HCT116 (cell line): ENCODE results near the gene GMPPB. TPM values are rescaled to one million over a fixed set of nuclear protein-coding genes. Genes with fewer than 3 reads are reported as not detected.

ENCODE experiments used
- ATAC-seq: fragments of 200-7000 bp; cut with Tn5 transposase; 2 replicates; pipeline ENCODE4 v1.9.1; 2020; ENCODE audit warnings: mild to moderate bottlenecking, moderate library complexity
- BruUV-seq: library from RNA; stranded (reverse); fragments of 400-500 nt; replicated peaks from 2 replicates; lab custom pipeline; 2021; lab: Mats Ljungman, UMichigan
- CTCF ChIA-PET: fragments of 300-600 bp; sonication (Branson Sonifier 250); formaldehyde crosslinking; loops from one replicate; lab custom pipeline; 2021; ENCODE audit warnings: antibody characterized with exemption; lab: Charles Lee
- POLR2A ChIA-PET: fragments of 300-600, 350-600 bp; sonication (Branson Sonifier 250); formaldehyde crosslinking; loops from one replicate; lab custom pipeline; 2021; ENCODE audit warnings: antibody characterized with exemption; lab: Charles Lee
- RAD21 ChIA-PET, 2 experiments: fragments of 300-600 bp; sonication (Branson Sonifier 250); formaldehyde crosslinking; loops; one replicate each; lab custom pipeline; 2023; ENCODE audit warnings: low total read pairs in 2 of 2; ENCODE audit not compliant: uncharacterized antibody in 2 of 2, unreplicated experiment in 2 of 2, low non-redundant PET in 1 of 2; lab: Charles Lee
- DNase-seq: peaks from one replicate; pipeline ENCODE4 v3.0.0-alpha.2; 2010; ENCODE audit warnings: low read depth, low spot score
- H2AFZ ChIP-seq: fragments of 200-600 bp; shearing (Covaris generic), sonication (generic); 2 replicates; pipeline ENCODE4 v1.6.1; 2017; ENCODE audit warnings: low read depth, mixed run types, mixed read lengths, antibody characterized with exemption, low read length; ENCODE audit not compliant: poor library complexity, severe bottlenecking
- H3K27ac ChIP-seq: 2 replicates; pipeline ENCODE4 v1.5.1; 2012; ENCODE audit warnings: low read depth, low read length
- H3K27me3 ChIP-seq: fragments of 200-600 bp; sonication (generic); 2 replicates; pipeline ENCODE4 v1.6.1; 2016; ENCODE audit warnings: mixed run types, low read length, mixed read lengths; ENCODE audit not compliant: insufficient read depth
- H3K36me3 ChIP-seq, 2 experiments: fragments of 200-500 bp in 1 of 2; fragments of 200-600 bp in 1 of 2; sonication (Bioruptor generic) in 1 of 2; sonication (generic) in 1 of 2; 2 replicates each; pipeline versions ENCODE4 v1.5.1 to v1.6.1; 2014 to 2016; ENCODE audit warnings: low read length in 2 of 2, inconsistent platforms in 1 of 2, mixed read lengths in 1 of 2, mixed run types in 1 of 2; ENCODE audit not compliant: insufficient read depth in 2 of 2, control insufficient read depth in 1 of 2
- H3K4me1 ChIP-seq, 2 experiments: fragments of 200-600 bp in 1 of 2; sonication (generic) in 1 of 2; 2 replicates each; pipeline versions ENCODE4 v1.5.1 to v1.6.1; 2012 to 2017; ENCODE audit warnings: low read length in 2 of 2, inconsistent platforms in 1 of 2, mild to moderate bottlenecking in 1 of 2, mixed read lengths in 1 of 2, mixed run types in 1 of 2, moderate library complexity in 1 of 2; ENCODE audit not compliant: insufficient read depth in 2 of 2, control insufficient read depth in 1 of 2
- H3K4me2 ChIP-seq: fragments of 200-600 bp; sonication (generic); 2 replicates; pipeline ENCODE4 v1.6.1; 2017; ENCODE audit warnings: mixed run types, low read length, mixed read lengths
- H3K4me3 ChIP-seq, 2 experiments: fragments of 200-600 bp in 1 of 2; sonication (generic) in 1 of 2; replicated peaks in 1 of 2; 2 replicates each; pipeline ENCODE4 v1.5.1; 2011 to 2016; ENCODE audit warnings: low read length in 2 of 2, control low read depth in 1 of 2, low read depth in 1 of 2, mild to moderate bottlenecking in 1 of 2, mixed read lengths in 1 of 2, mixed run types in 1 of 2
- H3K79me2 ChIP-seq: fragments of 200-600 bp; sonication (generic); 2 replicates; pipeline ENCODE4 v1.6.1; 2017; ENCODE audit warnings: mild to moderate bottlenecking, mixed run types, low read length, moderate library complexity, mixed read lengths; ENCODE audit not compliant: insufficient read depth
- H3K9ac ChIP-seq: fragments of 200-600 bp; sonication (generic); 2 replicates; pipeline ENCODE4 v1.6.1; 2016; ENCODE audit warnings: low read length, mixed read lengths
- H3K9me2 ChIP-seq: fragments of 200-600 bp; sonication (generic), shearing (Covaris generic); 2 replicates; pipeline ENCODE4 v1.6.1; 2017; ENCODE audit warnings: mixed run types, mild to moderate bottlenecking, moderate library complexity; ENCODE audit not compliant: insufficient read depth
- H3K9me3 ChIP-seq, 2 experiments: fragments of 200-500 bp in 1 of 2; fragments of 200-600 bp in 1 of 2; sonication (Bioruptor generic) in 1 of 2; sonication (generic) in 1 of 2; 2 replicates each; pipeline ENCODE4 v1.6.1; 2014 to 2017; ENCODE audit warnings: low read length in 2 of 2, mixed read lengths in 2 of 2, inconsistent platforms in 1 of 2, low read depth in 1 of 2, mild to moderate bottlenecking in 1 of 2, mixed run types in 1 of 2, moderate library complexity in 1 of 2; ENCODE audit not compliant: control insufficient read depth in 1 of 2, insufficient read depth in 1 of 2
- H4K20me1 ChIP-seq: fragments of 200-600 bp; sonication (generic), shearing (Covaris generic); 2 replicates; pipeline ENCODE4 v1.6.1; 2017; ENCODE audit warnings: mixed run types, mild to moderate bottlenecking, moderate library complexity; ENCODE audit not compliant: insufficient read depth
- CEBPB ChIP-seq: IDR thresholded peaks from 2 replicates; pipeline ENCODE4 v1.6.1; 2012; ENCODE audit warnings: low read depth
- CTCF ChIP-seq, 3 experiments: fragments of 200-600 bp in 1 of 3; sonication (generic) in 1 of 3; IDR thresholded peaks in 2 of 3; conservative IDR thresholded peaks in 1 of 3; 2 replicates each; pipeline ENCODE4 v1.5.1; 2012 to 2017; ENCODE audit warnings: low read depth in 2 of 3, low read length in 2 of 3, antibody characterized with exemption in 1 of 3, borderline replicate concordance in 1 of 3, control low read depth in 1 of 3, mild to moderate bottlenecking in 1 of 3, mixed read lengths in 1 of 3, mixed run types in 1 of 3, moderate library complexity in 1 of 3; ENCODE audit not compliant: insufficient read depth in 1 of 3
- EZH2phosphoT487 ChIP-seq: fragments of 200-600 bp; IDR thresholded peaks from 2 replicates; pipeline ENCODE4 v1.6.1; 2018; ENCODE audit warnings: antibody characterized with exemption, borderline replicate concordance
- MAX ChIP-seq: IDR thresholded peaks from 2 replicates; pipeline ENCODE4 v1.6.1; 2012
- POLR2A ChIP-seq: IDR thresholded peaks from 2 replicates; pipeline ENCODE4 v1.7.0; 2011; ENCODE audit warnings: borderline replicate concordance; ENCODE audit not compliant: insufficient read depth, insufficient read length; ENCODE audit errors: extremely low read depth
- SP1 ChIP-seq: IDR thresholded peaks from 2 replicates; pipeline ENCODE4 v1.6.1; 2012; ENCODE audit warnings: low read depth
- SRF ChIP-seq: IDR thresholded peaks from 2 replicates; pipeline ENCODE4 v1.6.1; 2012; ENCODE audit warnings: low read depth
- TCF7L2 ChIP-seq: IDR thresholded peaks from 2 replicates; pipeline ENCODE4 v1.7.0; 2011; ENCODE audit warnings: borderline replicate concordance, inconsistent platforms; ENCODE audit not compliant: insufficient read depth, insufficient read length; ENCODE audit errors: extremely low read depth
- YY1 ChIP-seq: IDR thresholded peaks from 2 replicates; pipeline ENCODE4 v1.6.1; 2011; ENCODE audit warnings: low read length, low read depth, moderate library complexity, mild to moderate bottlenecking; ENCODE audit not compliant: insufficient replicate concordance; ENCODE audit errors: extremely low read depth
- ZBTB33 ChIP-seq: IDR thresholded peaks from 2 replicates; pipeline ENCODE4 v1.6.1; 2011; ENCODE audit warnings: mild to moderate bottlenecking, low read length, moderate library complexity; ENCODE audit not compliant: insufficient replicate concordance; ENCODE audit errors: extremely low read depth
- ZFX ChIP-seq: fragments of 450-650 bp; IDR thresholded peaks from 2 replicates; pipeline ENCODE4 v1.6.1; 2017
- ZNF274 ChIP-seq: fragments of 200-500 bp; sonication (Bioruptor generic); IDR thresholded peaks from 2 replicates; pipeline ENCODE4 v1.6.1; 2014; ENCODE audit warnings: mild to moderate bottlenecking, low read depth, low read length, inconsistent platforms
- intact Hi-C: fragments of 100-400 bp; cut with micrococcal nuclease; formaldehyde crosslinking; loops from 2 replicates; pipeline ENCODE4 v1.10.0; 2022
- total RNA-seq: library from RNA; stranded (reverse); gene quantifications from one replicate; pipeline ENCODE4 v1.2.1, GENCODE V29; 2021; ENCODE audit not compliant: unreplicated experiment
- TF ChIP-seq, protein P1 (sequence below): IDR thresholded peaks from 2 replicates; pipeline ENCODE4 v1.6.1; 2012; ENCODE audit warnings: low read depth

Gene GMPPB
- total RNA-seq, 1 experiment from 2014 or later: 24.1 TPM

DNA sequence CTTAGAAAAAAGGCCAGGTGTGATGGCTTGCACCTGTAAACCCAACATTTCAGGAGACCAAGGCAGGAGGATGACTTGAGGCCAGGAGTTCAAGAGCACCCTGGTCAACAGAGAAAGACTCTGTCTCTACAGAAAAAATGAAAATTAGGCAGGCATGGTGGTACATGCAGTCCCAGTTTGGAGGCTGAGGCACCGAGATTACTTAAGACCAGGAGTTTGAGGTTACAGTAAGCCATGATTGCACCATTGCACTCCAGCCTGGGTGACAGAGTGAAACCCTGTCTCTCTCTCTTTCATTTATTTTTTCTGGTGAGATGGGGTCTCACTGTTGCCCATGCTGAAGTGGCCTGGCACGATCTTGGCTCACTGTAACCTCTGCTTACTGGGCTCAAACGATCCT is 37.9 kb upstream of the GMPPB start:
- Histone ChIP-seq H3K27me3 (no peaks in the 10 kb centered on the region), H4K20me1 (peaks cover 4% of the 10 kb centered on the region), H3K79me2 (peaks cover 69% of the 10 kb centered on the region), H3K4me3 (no peak overlapping the region), H3K4me1 (no peaks in the 10 kb centered on the region), H3K9me2 (no peaks in the 10 kb centered on the region), H3K36me3 (no peaks in the 10 kb centered on the region), H3K9me3 (no peaks in the 10 kb centered on the region), H2AFZ (no peak overlapping the region), H3K9ac (no peak overlapping the region), H3K27ac (no peak overlapping the region), H3K4me2 (no peak overlapping the region)
- ChIA-PET RAD21 (no interaction called here), POLR2A (no interaction called here), CTCF (no interaction called here)
- intact Hi-C loops: no loop called here
- TF ChIP-seq POLR2A (no peak), EZH2phosphoT487 (no peak), ZBTB33 (no peak), SRF (no peak), YY1 (no peak), ZFX (no peak), CTCF (IDR thresholded peaks at IDR 0.05 in 2 of 3, conservative IDR thresholded peaks at IDR 0.05 in 1 of 3; ENCODE audit: borderline replicate concordance in 1 of 3, insufficient read depth in 1 of 3, low read depth in 2 of 3, low read length in 2 of 3) (no peak), SP1 (no peak), MAX (no peak), ZNF274 (no peak), CEBPB (no peak), TCF7L2 (no peak)
- TF ChIP-seq, protein P1, sequence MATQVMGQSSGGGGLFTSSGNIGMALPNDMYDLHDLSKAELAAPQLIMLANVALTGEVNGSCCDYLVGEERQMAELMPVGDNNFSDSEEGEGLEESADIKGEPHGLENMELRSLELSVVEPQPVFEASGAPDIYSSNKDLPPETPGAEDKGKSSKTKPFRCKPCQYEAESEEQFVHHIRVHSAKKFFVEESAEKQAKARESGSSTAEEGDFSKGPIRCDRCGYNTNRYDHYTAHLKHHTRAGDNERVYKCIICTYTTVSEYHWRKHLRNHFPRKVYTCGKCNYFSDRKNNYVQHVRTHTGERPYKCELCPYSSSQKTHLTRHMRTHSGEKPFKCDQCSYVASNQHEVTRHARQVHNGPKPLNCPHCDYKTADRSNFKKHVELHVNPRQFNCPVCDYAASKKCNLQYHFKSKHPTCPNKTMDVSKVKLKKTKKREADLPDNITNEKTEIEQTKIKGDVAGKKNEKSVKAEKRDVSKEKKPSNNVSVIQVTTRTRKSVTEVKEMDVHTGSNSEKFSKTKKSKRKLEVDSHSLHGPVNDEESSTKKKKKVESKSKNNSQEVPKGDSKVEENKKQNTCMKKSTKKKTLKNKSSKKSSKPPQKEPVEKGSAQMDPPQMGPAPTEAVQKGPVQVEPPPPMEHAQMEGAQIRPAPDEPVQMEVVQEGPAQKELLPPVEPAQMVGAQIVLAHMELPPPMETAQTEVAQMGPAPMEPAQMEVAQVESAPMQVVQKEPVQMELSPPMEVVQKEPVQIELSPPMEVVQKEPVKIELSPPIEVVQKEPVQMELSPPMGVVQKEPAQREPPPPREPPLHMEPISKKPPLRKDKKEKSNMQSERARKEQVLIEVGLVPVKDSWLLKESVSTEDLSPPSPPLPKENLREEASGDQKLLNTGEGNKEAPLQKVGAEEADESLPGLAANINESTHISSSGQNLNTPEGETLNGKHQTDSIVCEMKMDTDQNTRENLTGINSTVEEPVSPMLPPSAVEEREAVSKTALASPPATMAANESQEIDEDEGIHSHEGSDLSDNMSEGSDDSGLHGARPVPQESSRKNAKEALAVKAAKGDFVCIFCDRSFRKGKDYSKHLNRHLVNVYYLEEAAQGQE: no peak
- DNase-seq: no peak
- no TSS peak for BruUV-seq
- ATAC-seq: no peak
